Neural progenitor cell (in vitro differentiated cells): ENCODE results near the gene PMEPA1. TPM values are rescaled to one million over a fixed set of nuclear protein-coding genes. Genes with fewer than 3 reads are reported as not detected.

Source experiments
- DNase-seq: peaks from one replicate; pipeline ENCODE4 v3.0.0-alpha.2; 2016; ENCODE audit warnings: low spot score
- H2AFZ ChIP-seq: fragments of 200-600 bp; sonication (generic); replicated peaks from 2 replicates; pipeline ENCODE4 v1.6.1; 2016; ENCODE audit warnings: antibody characterized with exemption
- H3F3A ChIP-seq: fragments of 200-600 bp; sonication (generic); 2 replicates; pipeline ENCODE4 v1.6.1; 2016; ENCODE audit warnings: antibody characterized with exemption, low read depth
- H3K27ac ChIP-seq: fragments of 200-600 bp; sonication (generic); 2 replicates; pipeline ENCODE4 v1.5.1; 2016; ENCODE audit warnings: mild to moderate bottlenecking
- H3K27me3 ChIP-seq: fragments of 200-600 bp; sonication (generic); 2 replicates; pipeline ENCODE4 v1.6.1; 2016; ENCODE audit warnings: mild to moderate bottlenecking, moderate library complexity
- H3K36me3 ChIP-seq: fragments of 200-600 bp; sonication (generic); 2 replicates; pipeline ENCODE4 v1.5.1; 2016
- H3K4me1 ChIP-seq: fragments of 200-600 bp; sonication (generic); 2 replicates; pipeline ENCODE4 v1.6.1; 2016; ENCODE audit warnings: mixed run types
- H3K4me2 ChIP-seq: fragments of 200-600 bp; sonication (generic); 2 replicates; pipeline ENCODE4 v1.6.1; 2016
- H3K4me3 ChIP-seq: fragments of 200-600 bp; sonication (generic); 2 replicates; pipeline ENCODE4 v1.5.1; 2016
- H3K79me2 ChIP-seq: fragments of 200-600 bp; sonication (generic); 2 replicates; pipeline ENCODE4 v1.6.1; 2016; ENCODE audit warnings: low read depth
- H3K9ac ChIP-seq: fragments of 200-600 bp; sonication (generic); 2 replicates; pipeline ENCODE4 v1.6.1; 2016
- H3K9me3 ChIP-seq: fragments of 200-600 bp; sonication (generic); 2 replicates; pipeline ENCODE4 v1.5.1; 2016; ENCODE audit warnings: low read depth
- H4K20me1 ChIP-seq: fragments of 200-600 bp; sonication (generic); 2 replicates; pipeline ENCODE4 v1.6.1; 2016; ENCODE audit warnings: low read depth
- H3K27ac Mint-ChIP-seq: 3 replicates; pipeline ENCODE4 v1.8.0; 2021; ENCODE audit warnings: mixed read lengths
- H3K27me3 Mint-ChIP-seq: 2 replicates; pipeline ENCODE4 v1.8.0; 2022; ENCODE audit warnings: low read depth, mild to moderate bottlenecking, inconsistent platforms, moderate library complexity, mixed read lengths; ENCODE audit not compliant: insufficient read depth
- H3K36me3 Mint-ChIP-seq: 3 replicates; pipeline ENCODE4 v1.8.0; 2021; ENCODE audit warnings: mixed read lengths
- H3K4me1 Mint-ChIP-seq: 3 replicates; pipeline ENCODE4 v1.8.0; 2021; ENCODE audit warnings: mixed read lengths
- H3K4me3 Mint-ChIP-seq: 3 replicates; pipeline ENCODE4 v1.8.0; 2021; ENCODE audit warnings: mild to moderate bottlenecking, moderate library complexity, mixed read lengths
- H3K9me3 Mint-ChIP-seq: 3 replicates; pipeline ENCODE4 v1.8.0; 2020; ENCODE audit warnings: mixed read lengths
- CTCF ChIP-seq: fragments of 200-600 bp; sonication (generic); IDR thresholded peaks from 2 replicates; pipeline ENCODE4 v1.5.1; 2017; ENCODE audit warnings: antibody characterized with exemption, mild to moderate bottlenecking
- EZH2 ChIP-seq: fragments of 200-600 bp; sonication (generic); IDR thresholded peaks from 2 replicates; pipeline ENCODE4 v1.6.1; 2017; ENCODE audit warnings: antibody characterized with exemption, mild to moderate bottlenecking, moderate library complexity
- EZH2phosphoT487 ChIP-seq: fragments of 200-600 bp; sonication (generic); IDR thresholded peaks from 2 replicates; pipeline ENCODE4 v1.6.1; 2017; ENCODE audit warnings: antibody characterized with exemption
- total RNA-seq: library from RNA; depleted of rRNA; stranded (reverse); fragments of >200 nt; gene quantifications from 2 replicates; pipeline ENCODE4 v1.2.3, GENCODE V29; 2015; ENCODE audit warnings: low replicate concordance

PMEPA1 gene
- total RNA-seq, 1 donor from 2014 or later = 1.7 TPM

DNA sequence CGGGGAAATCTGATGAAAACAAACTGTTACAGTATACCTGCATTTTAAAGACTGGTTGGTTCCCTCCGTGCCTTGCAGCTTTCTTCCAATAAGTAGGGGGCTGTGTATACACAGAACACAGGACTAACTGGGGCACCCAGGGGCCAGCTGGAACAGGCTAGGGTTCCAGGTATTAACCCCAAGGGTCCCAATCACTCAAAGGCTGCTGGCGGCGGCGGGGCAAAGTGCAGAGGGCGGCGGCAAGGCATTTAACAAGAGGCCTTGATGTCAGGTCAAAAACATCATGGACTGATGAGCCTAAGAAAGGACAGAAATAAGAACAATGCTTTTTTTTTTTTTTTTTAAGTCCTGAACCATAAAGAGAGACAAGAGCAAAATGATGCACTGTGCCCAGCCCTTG, 2.5 kb downstream of the PMEPA1 start:
- H3K36me3 Mint-ChIP-seq = peaks cover 3% of the 10 kb centered on the region
- H3K79me2 ChIP-seq = no peaks in the 10 kb centered on the region
- H3K27me3 Mint-ChIP-seq = peaks cover 14% of the 10 kb centered on the region
- no peak overlapping the region for H2AFZ ChIP-seq
- peaks cover 9% of the 10 kb centered on the region for H3K4me1 ChIP-seq
- H3K36me3 ChIP-seq = no peaks in the 10 kb centered on the region
- no peak overlapping the region for H3K27ac Mint-ChIP-seq
- no peak overlapping the region for H3K4me3 ChIP-seq
- H3K4me2 ChIP-seq = no peak overlapping the region
- H3F3A ChIP-seq = peaks cover 10% of the 10 kb centered on the region
- H3K9me3 ChIP-seq = no peaks in the 10 kb centered on the region
- peak overlapping the region; percentile 96 for H3K4me3 Mint-ChIP-seq
- no peaks in the 10 kb centered on the region for H3K9me3 Mint-ChIP-seq
- no peak overlapping the region for H3K9ac ChIP-seq
- TF ChIP-seq CTCF (no peak), EZH2 (no peak), EZH2phosphoT487 (no peak)
- peaks cover 40% of the 10 kb centered on the region for H4K20me1 ChIP-seq
- no peak for DNase-seq
- peaks cover 82% of the 10 kb centered on the region for H3K27me3 ChIP-seq
- peaks cover 69% of the 10 kb centered on the region for H3K4me1 Mint-ChIP-seq
- H3K27ac ChIP-seq = no peak overlapping the region

DNA sequence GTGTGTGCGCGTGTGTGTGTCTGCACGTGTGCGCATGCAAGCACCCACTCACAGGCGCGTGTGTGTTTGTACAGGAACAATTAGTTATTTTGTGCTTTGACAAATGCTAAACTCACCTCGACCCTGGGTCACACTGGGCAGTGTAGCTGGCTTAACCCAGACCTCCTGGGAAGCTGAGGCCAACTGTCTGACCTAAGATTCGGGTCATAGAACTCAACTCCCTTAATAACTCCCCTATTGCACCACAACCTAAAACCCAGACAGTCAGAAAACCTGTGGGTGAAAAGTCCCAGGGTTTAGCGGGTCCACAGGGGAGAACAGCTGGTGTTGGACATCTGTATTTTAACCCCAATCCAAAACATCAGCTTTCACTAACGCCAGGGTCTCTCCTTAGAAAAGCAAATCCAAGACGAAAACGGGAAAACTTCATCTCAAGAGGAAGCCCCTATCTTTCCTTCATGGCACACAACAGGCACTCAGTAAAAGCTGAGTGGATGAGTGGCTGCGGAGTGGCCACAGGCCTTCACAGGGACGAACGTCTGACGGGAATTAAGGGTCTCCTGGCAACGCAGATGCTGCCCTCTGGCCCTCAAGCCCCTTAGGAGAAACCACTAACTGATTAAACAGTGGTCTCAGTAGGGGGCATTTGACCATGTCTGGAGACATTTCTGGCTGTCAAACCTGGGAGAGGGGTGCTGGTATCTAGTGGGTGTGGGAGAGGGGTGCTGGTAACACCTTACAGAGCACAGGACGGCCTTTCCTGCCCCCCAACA, 4.5 kb downstream of the PMEPA1 start:
- H3K27me3 Mint-ChIP-seq = peaks cover 13% of the 10 kb centered on the region
- no peaks in the 10 kb centered on the region for H3K9me3 ChIP-seq
- H3K27ac Mint-ChIP-seq = peak overlapping the region; percentile 37
- no peaks in the 10 kb centered on the region for H3K79me2 ChIP-seq
- no peak overlapping the region for H3K9ac ChIP-seq
- H3K27me3 ChIP-seq = peaks cover 62% of the 10 kb centered on the region
- no peaks in the 10 kb centered on the region for H3K36me3 ChIP-seq
- H2AFZ ChIP-seq = no peak overlapping the region
- peak; percentile 30 for DNase-seq
- H3K4me1 Mint-ChIP-seq = peaks cover 60% of the 10 kb centered on the region
- peak overlapping the region; percentile 46 for H3K4me3 Mint-ChIP-seq
- H3K4me2 ChIP-seq = no peak overlapping the region
- H3K4me3 ChIP-seq = no peak overlapping the region
- peaks cover 1% of the 10 kb centered on the region for H3K4me1 ChIP-seq
- H3K36me3 Mint-ChIP-seq = peaks cover 3% of the 10 kb centered on the region
- H3K9me3 Mint-ChIP-seq = no peaks in the 10 kb centered on the region
- peaks cover 31% of the 10 kb centered on the region for H4K20me1 ChIP-seq
- no peak for TF ChIP-seq EZH2
- TF ChIP-seq CTCF = no peak
- no peak for TF ChIP-seq EZH2phosphoT487
- H3F3A ChIP-seq = peaks cover 10% of the 10 kb centered on the region
- H3K27ac ChIP-seq = no peak overlapping the region

- H3K36me3 ChIP-seq = no peaks in the 10 kb centered on the region
- peaks cover 10% of the 10 kb centered on the region for H3F3A ChIP-seq
- H3K27ac Mint-ChIP-seq = no peak overlapping the region
- peaks cover 29% of the 10 kb centered on the region for H4K20me1 ChIP-seq
- H3K4me3 Mint-ChIP-seq = no peak overlapping the region
- no peak overlapping the region for H3K9ac ChIP-seq
- no peaks in the 10 kb centered on the region for H3K4me1 ChIP-seq
- H2AFZ ChIP-seq = no peak overlapping the region
- H3K27me3 Mint-ChIP-seq = peaks cover 13% of the 10 kb centered on the region
- no peak for DNase-seq
- no peak overlapping the region for H3K4me2 ChIP-seq
- no peaks in the 10 kb centered on the region for H3K9me3 ChIP-seq
- no peak overlapping the region for H3K4me3 ChIP-seq
- peaks cover 52% of the 10 kb centered on the region for H3K27me3 ChIP-seq
- H3K9me3 Mint-ChIP-seq = no peaks in the 10 kb centered on the region
- no peaks in the 10 kb centered on the region for H3K79me2 ChIP-seq
- H3K4me1 Mint-ChIP-seq = peaks cover 60% of the 10 kb centered on the region
- no peak overlapping the region for H3K27ac ChIP-seq
- H3K36me3 Mint-ChIP-seq = peaks cover 3% of the 10 kb centered on the region
- TF ChIP-seq CTCF (no peak), EZH2phosphoT487 (no peak), EZH2 (no peak)
These were observed 5.6 kb downstream of the PMEPA1 start for GRCh38 chr20:57704245-57704644.
